ENCODE measurements around the gene NET1. TPM values are rescaled to one million over a fixed set of nuclear protein-coding genes. Genes with fewer than 3 reads are reported as not detected.

Gene NET1
- total and polyA plus RNA-seq, 2 donors (not counting 3 experiments of a cell fraction or from before 2014, with no cell fraction given) = 14.4 to 46.3 TPM

GRCh38 chr10:5485948-5486852, 73.8 kb downstream of the NET1 start:
- Histone ChIP-seq H3K27me3 (ENCODE audit: control insufficient read depth in 2 of 2, insufficient read depth in 2 of 2, low read length in 2 of 2) (no peaks in the 10 kb centered on the region), H3K4me1 (ENCODE audit: control insufficient read depth, extremely low read depth, insufficient read depth, low read length) (no peaks in the 10 kb centered on the region), H3K79me2 (ENCODE audit: control insufficient read depth, insufficient read depth, low read length) (no peaks in the 10 kb centered on the region), H3K9me1 (replicated peaks; ENCODE audit: control insufficient read depth, extremely low read depth, insufficient read depth, low read length) (no peaks in the 10 kb centered on the region), H3K36me3 (ENCODE audit: control insufficient read depth in 2 of 2, extremely low read depth in 1 of 2, insufficient read depth in 2 of 2, low read length in 2 of 2) (no peaks in the 10 kb centered on the region), H2AFZ (ENCODE audit: low read depth, low read length) (no peak overlapping the region), H3K9ac (replicated peaks; ENCODE audit: extremely low read depth, insufficient read depth, low read length) (no peak overlapping the region), H3K27ac (ENCODE audit: insufficient read depth, low read depth, low read length) (no peak overlapping the region), H3K4me2 (ENCODE audit: insufficient read depth, low read length) (no peak overlapping the region), H3K9me3 (replicated peaks; ENCODE audit: control insufficient read depth, insufficient read depth, low read length) (no peaks in the 10 kb centered on the region), H3K4me3 (replicated peaks in 1 of 3; ENCODE audit: insufficient read depth in 1 of 3, low read depth in 1 of 3, low read length in 3 of 3) (no peak overlapping the region), H4K20me1 (replicated peaks; ENCODE audit: control insufficient read depth, extremely low read depth, insufficient read depth, low read length) (no peaks in the 10 kb centered on the region)
- BruUV-seq (replicated peaks) = no TSS peak
- CTCF ChIA-PET = no interaction called here
- intact Hi-C loops (cut with micrococcal nuclease) = no loop called here
- FAIRE-seq (no peak), DNase-seq (ENCODE audit: low read depth, low spot score) (no peak)
- dilution Hi-C loops (cut with MboI; ENCODE audit: extremely low pct_ligation_motif_present, low sequenced_read_pairs) = no loop called here
- no peak for TF ChIP-seq JUN (IDR thresholded peaks at IDR 0.05; ENCODE audit: borderline replicate concordance, insufficient read depth, insufficient read length, low read depth)
- no peak for TF ChIP-seq MAX (IDR thresholded peaks at IDR 0.05; ENCODE audit: insufficient read depth, insufficient read length)
- no peak for TF ChIP-seq POLR2AphosphoS5 (IDR thresholded peaks at IDR 0.05; ENCODE audit: insufficient read depth, low read depth, low read length)
- no peak for TF ChIP-seq CTCF (IDR thresholded peaks at IDR 0.05; ENCODE audit: extremely low read depth in 1 of 2, insufficient read depth in 1 of 2, low read depth in 1 of 2, low read length in 2 of 2)
- TF ChIP-seq FOS (IDR thresholded peaks at IDR 0.05; ENCODE audit: borderline replicate concordance, insufficient read depth, low read length) = no peak
- TF ChIP-seq GATA2 (IDR thresholded peaks at IDR 0.05; ENCODE audit: insufficient read depth, insufficient read length, low read depth, low read length) = no peak
- TF ChIP-seq MYC (IDR thresholded peaks at IDR 0.05; ENCODE audit: low read depth, low read length) = no peak
- no peak for TF ChIP-seq EZH2 (IDR thresholded peaks at IDR 0.05; ENCODE audit: borderline replicate concordance, low read depth, low read length, severe bottlenecking)
- TF ChIP-seq POLR2A (IDR thresholded peaks at IDR 0.05; ENCODE audit: low read depth, low read length) = no peak
- POLR2A ChIA-PET = no interaction called here
